ENCODE measurements around the gene PTPRT. TPM values are rescaled to one million over a fixed set of nuclear protein-coding genes. Genes with fewer than 3 reads are reported as not detected.
"Not testable (repeated sequence)": the region's sequence is repeated elsewhere in the genome, so short reads cannot be mapped to it uniquely, and the experiment has no call there.

The PTPRT gene
- polyA plus RNA-seq, 1 experiment = not detected

GRCh38 chr20:42902509-42902908 is 287.2 kb downstream of the PTPRT start:
- CTCF ChIA-PET = no interaction called here
- H3K36me3 ChIP-seq (ENCODE audit: control insufficient read depth, insufficient read depth, low read length) = no peaks in the 10 kb centered on the region

GRCh38 chr20:42901689-42902440 is 287.8 kb downstream of the PTPRT start:
- CTCF ChIA-PET = no interaction called here
- no peak for DNase-seq (ENCODE audit: low read depth)
- H3K4me3 ChIP-seq (ENCODE audit: low read depth, low read length) = no peak overlapping the region
- H3K36me3 ChIP-seq (ENCODE audit: control insufficient read depth, insufficient read depth, low read length) = no peaks in the 10 kb centered on the region
- POLR2A ChIA-PET = no interaction called here
- TF ChIP-seq CTCF (IDR thresholded peaks at IDR 0.05; ENCODE audit: insufficient read depth, low read depth, low read length) = no peak
- H3K27me3 ChIP-seq (ENCODE audit: control insufficient read depth, insufficient read depth, low read length) = no peaks in the 10 kb centered on the region

More at GRCh38 chr20:42902509-42902908, 287.2 kb downstream of the PTPRT start:
- Histone ChIP-seq H3K27me3 (ENCODE audit: control insufficient read depth, insufficient read depth, low read length) (no peaks in the 10 kb centered on the region), H3K4me3 (ENCODE audit: low read depth, low read length) (no peak overlapping the region)
- no peak for TF ChIP-seq CTCF (IDR thresholded peaks at IDR 0.05; ENCODE audit: insufficient read depth, low read depth, low read length)
- no peak for DNase-seq (ENCODE audit: low read depth)
- POLR2A ChIA-PET = no interaction called here

- H3K4me3 ChIP-seq (ENCODE audit: low read depth, low read length); POLR2A ChIA-PET; H3K27me3 ChIP-seq (ENCODE audit: control insufficient read depth, insufficient read depth, low read length); CTCF ChIA-PET; H3K36me3 ChIP-seq (ENCODE audit: control insufficient read depth, insufficient read depth, low read length); DNase-seq (ENCODE audit: low read depth): not testable (repeated sequence)
These were observed 288.9 kb downstream of the PTPRT start for GRCh38 chr20:42900764-42901163.

GRCh38 chr20:42895020-42895419 is 294.7 kb downstream of the PTPRT start:
- H3K27me3 ChIP-seq (ENCODE audit: control insufficient read depth, insufficient read depth, low read length) = no peaks in the 10 kb centered on the region
- no peak for DNase-seq (ENCODE audit: low read depth)
- POLR2A ChIA-PET = no interaction called here
- CTCF ChIA-PET = no interaction called here
- H3K36me3 ChIP-seq (ENCODE audit: control insufficient read depth, insufficient read depth, low read length) = no peaks in the 10 kb centered on the region
- no peak overlapping the region for H3K4me3 ChIP-seq (ENCODE audit: low read depth, low read length)
- TF ChIP-seq CTCF (IDR thresholded peaks at IDR 0.05; ENCODE audit: insufficient read depth, low read depth, low read length) = no peak

GRCh38 chr20:42894483-42894882 is 295.2 kb downstream of the PTPRT start:
- CTCF ChIA-PET = no interaction called here
- TF ChIP-seq CTCF (IDR thresholded peaks at IDR 0.05; ENCODE audit: insufficient read depth, low read depth, low read length) = no peak

GRCh38 chr20:42889517-42889916 is 300.2 kb downstream of the PTPRT start:
- Histone ChIP-seq H3K36me3 (ENCODE audit: control insufficient read depth, insufficient read depth, low read length) (no peaks in the 10 kb centered on the region), H3K4me3 (ENCODE audit: low read depth, low read length) (no peak overlapping the region), H3K27me3 (ENCODE audit: control insufficient read depth, insufficient read depth, low read length) (no peaks in the 10 kb centered on the region)
- no peak for TF ChIP-seq CTCF (IDR thresholded peaks at IDR 0.05; ENCODE audit: insufficient read depth, low read depth, low read length)
- POLR2A ChIA-PET = no interaction called here
- CTCF ChIA-PET = no interaction called here
- DNase-seq (ENCODE audit: low read depth) = no peak

More at GRCh38 chr20:42894483-42894882, 295.2 kb downstream of the PTPRT start:
- Histone ChIP-seq H3K27me3 (ENCODE audit: control insufficient read depth, insufficient read depth, low read length) (no peaks in the 10 kb centered on the region), H3K4me3 (ENCODE audit: low read depth, low read length) (no peak overlapping the region), H3K36me3 (ENCODE audit: control insufficient read depth, insufficient read depth, low read length) (no peaks in the 10 kb centered on the region)
- DNase-seq (ENCODE audit: low read depth) = no peak
- POLR2A ChIA-PET = no interaction called here

Measured in BJ (cell line).